ENCODE data around the gene TTC31. TPM values are rescaled to one million over a fixed set of nuclear protein-coding genes. Genes with fewer than 3 reads are reported as not detected.

The TTC31 gene
- total RNA-seq, 4 donors from 2014 or later: 16.5 to 27.2 (median 19.5) TPM

GRCh38 chr2:74530239-74531187 lies 47.6 kb downstream of the TTC31 start:
- H3K27me3 ChIP-seq: no peaks in the 10 kb centered on the region
- peaks cover 0 to 64% of the 10 kb centered on the region in 2 donors for H3K36me3 ChIP-seq
- WGBS, 2 donors (ENCODE audit: low coverage in 1 of 2): 1 to 4% methylated on average over 19 to 20 of the region's 54 CpGs
- H3K4me3 ChIP-seq: peak overlapping the region; percentile 80 to 94
- H3K9me3 ChIP-seq: no peaks in the 10 kb centered on the region
- H3K4me1 ChIP-seq: peaks cover 2 to 44% (median 15%) of the 10 kb centered on the region in 3 donors
- ATAC-seq: no peak
- peak overlapping the region; percentile 60 to 91 (median 88) for H3K27ac ChIP-seq
- TF ChIP-seq CTCF (IDR thresholded peaks at IDR 0.05) (no peak), POLR2A (IDR thresholded peaks at IDR 0.05) (no peak), EP300 (IDR thresholded peaks at IDR 0.05) (no peak), POLR2AphosphoS5 (IDR thresholded peaks at IDR 0.05) (no peak)

GRCh38 chr2:74531666-74532065 lies 48.8 kb downstream of the TTC31 start:
- no peak overlapping the region for H3K27ac ChIP-seq
- H3K27me3 ChIP-seq: no peaks in the 10 kb centered on the region
- WGBS, 2 donors (ENCODE audit: low coverage in 1 of 2): 79% methylated on average over 4 of the region's 7 CpGs; no CpG with 5 or more reads in 1 of the 2 donors
- H3K9me3 ChIP-seq: no peaks in the 10 kb centered on the region
- H3K36me3 ChIP-seq: peaks cover 0 to 52% of the 10 kb centered on the region in 2 donors
- no peak overlapping the region for H3K4me3 ChIP-seq
- no peak for ATAC-seq
- H3K4me1 ChIP-seq: peaks cover 2 to 44% (median 15%) of the 10 kb centered on the region in 3 donors
- TF ChIP-seq POLR2AphosphoS5 (IDR thresholded peaks at IDR 0.05) (no peak), EP300 (IDR thresholded peaks at IDR 0.05) (no peak), CTCF (IDR thresholded peaks at IDR 0.05) (no peak), POLR2A (IDR thresholded peaks at IDR 0.05) (no peak)

GRCh38 chr2:74532222-74532621 lies 49.3 kb downstream of the TTC31 start:
- peaks cover 0 to 47% of the 10 kb centered on the region in 2 donors for H3K36me3 ChIP-seq
- no peaks in the 10 kb centered on the region for H3K9me3 ChIP-seq
- H3K27ac ChIP-seq: no peak overlapping the region
- no peak overlapping the region for H3K4me3 ChIP-seq
- ATAC-seq: no peak
- no peaks in the 10 kb centered on the region for H3K27me3 ChIP-seq
- peaks cover 2 to 42% (median 15%) of the 10 kb centered on the region in 3 donors for H3K4me1 ChIP-seq
- TF ChIP-seq POLR2AphosphoS5 (IDR thresholded peaks at IDR 0.05) (no peak), EP300 (IDR thresholded peaks at IDR 0.05) (no peak), CTCF (IDR thresholded peaks at IDR 0.05) (peak in 1 of 4 experiments; percentile 13), POLR2A (IDR thresholded peaks at IDR 0.05) (no peak)

GRCh38 chr2:74533464-74533863 lies 50.6 kb downstream of the TTC31 start:
- Histone ChIP-seq H3K36me3 (peaks cover 0 to 35% of the 10 kb centered on the region in 2 donors), H3K4me3 (no peak overlapping the region), H3K27me3 (no peaks in the 10 kb centered on the region), H3K9me3 (no peaks in the 10 kb centered on the region), H3K27ac (no peak overlapping the region), H3K4me1 (peaks cover 2 to 30% (median 14%) of the 10 kb centered on the region in 3 donors)
- no peak for ATAC-seq
- TF ChIP-seq CTCF (IDR thresholded peaks at IDR 0.05) (no peak), POLR2AphosphoS5 (IDR thresholded peaks at IDR 0.05) (no peak), EP300 (IDR thresholded peaks at IDR 0.05) (no peak), POLR2A (IDR thresholded peaks at IDR 0.05) (no peak)
- 33 to 70% methylated on average over 1 to 4 of the region's 4 CpGs for WGBS, 2 donors (ENCODE audit: low coverage in 1 of 2)

Measured in gastroesophageal sphincter (tissue), 4 donors.